PC-3 (cell line): Measurements from ENCODE around the gene TANC1.

ENCODE experiments used
- EZH2 ChIP-seq: fragments of 300-600 bp; sonication (generic); IDR thresholded peaks from one replicate; pipeline ENCODE4 v1.6.1; 2017; ENCODE audit warnings: antibody characterized with exemption, mild to moderate bottlenecking, low read length; ENCODE audit not compliant: unreplicated experiment
- TF ChIP-seq, protein P1 (sequence below): fragments of 300-600 bp; sonication (generic); conservative IDR thresholded peaks from 2 replicates; pipeline ENCODE4 v1.5.1; 2017; ENCODE audit warnings: antibody characterized with exemption, low read depth, mild to moderate bottlenecking, low read length

DNA sequence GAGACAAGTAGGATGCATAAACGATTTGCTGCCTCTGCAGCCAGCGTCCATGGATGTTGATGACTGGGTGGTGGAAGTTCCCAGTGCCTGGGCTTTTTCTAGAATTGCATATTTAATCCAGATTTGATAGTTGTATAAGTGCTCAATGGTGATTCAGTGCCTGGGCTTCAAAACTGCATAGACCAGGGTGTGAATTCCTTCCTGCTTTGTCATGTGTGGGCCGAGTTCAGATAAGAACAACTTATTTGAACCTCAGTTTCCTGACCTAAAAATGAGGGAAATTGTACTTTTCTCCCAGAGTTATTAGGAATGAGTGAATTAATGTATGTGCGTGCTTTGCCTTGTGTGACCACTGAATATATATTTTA is 163.5 kb downstream of the TANC1 start:
- TF ChIP-seq, protein P1, sequence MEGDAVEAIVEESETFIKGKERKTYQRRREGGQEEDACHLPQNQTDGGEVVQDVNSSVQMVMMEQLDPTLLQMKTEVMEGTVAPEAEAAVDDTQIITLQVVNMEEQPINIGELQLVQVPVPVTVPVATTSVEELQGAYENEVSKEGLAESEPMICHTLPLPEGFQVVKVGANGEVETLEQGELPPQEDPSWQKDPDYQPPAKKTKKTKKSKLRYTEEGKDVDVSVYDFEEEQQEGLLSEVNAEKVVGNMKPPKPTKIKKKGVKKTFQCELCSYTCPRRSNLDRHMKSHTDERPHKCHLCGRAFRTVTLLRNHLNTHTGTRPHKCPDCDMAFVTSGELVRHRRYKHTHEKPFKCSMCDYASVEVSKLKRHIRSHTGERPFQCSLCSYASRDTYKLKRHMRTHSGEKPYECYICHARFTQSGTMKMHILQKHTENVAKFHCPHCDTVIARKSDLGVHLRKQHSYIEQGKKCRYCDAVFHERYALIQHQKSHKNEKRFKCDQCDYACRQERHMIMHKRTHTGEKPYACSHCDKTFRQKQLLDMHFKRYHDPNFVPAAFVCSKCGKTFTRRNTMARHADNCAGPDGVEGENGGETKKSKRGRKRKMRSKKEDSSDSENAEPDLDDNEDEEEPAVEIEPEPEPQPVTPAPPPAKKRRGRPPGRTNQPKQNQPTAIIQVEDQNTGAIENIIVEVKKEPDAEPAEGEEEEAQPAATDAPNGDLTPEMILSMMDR, result no peak
- no peak for TF ChIP-seq EZH2
